IMR-90 (cell line): ENCODE results near the gene EIF4E1B. TPM values are rescaled to one million over a fixed set of nuclear protein-coding genes. Genes with fewer than 3 reads are reported as not detected.

Experiments used
- ATAC-seq: fragments of 200-7000 bp; cut with Tn5 transposase; 2 replicates; pipeline ENCODE4 v1.9.1; 2020; ENCODE audit warnings: low read depth, mild to moderate bottlenecking, moderate library complexity
- BruUV-seq: library from RNA; stranded (reverse); fragments of 400-500 nt; replicated peaks from 2 replicates; lab custom pipeline; 2021; lab: Mats Ljungman, UMichigan
- CTCF ChIA-PET: fragments of 300-600 bp; formaldehyde crosslinking; extraction: SDS; loops from one replicate; lab custom pipeline; 2021; ENCODE audit warnings: antibody characterized with exemption; lab: Yijun Ruan, JAX
- POLR2A ChIA-PET: fragments of 300-600 bp; sonication (Branson Sonifier 250); formaldehyde crosslinking; loops from one replicate; lab custom pipeline; 2022; ENCODE audit warnings: antibody characterized with exemption; ENCODE audit not compliant: unreplicated experiment; lab: Charles Lee
- DNase-seq: peaks from one replicate; pipeline ENCODE4 v3.0.0; 2013
- H2AFZ ChIP-seq: replicated peaks from 2 replicates; pipeline ENCODE3; 2013; ENCODE audit warnings: low read length, mild to moderate bottlenecking; ENCODE audit not compliant: poor library complexity
- H2AK5ac ChIP-seq: 2 replicates; pipeline ENCODE4 v1.6.1; 2013; ENCODE audit warnings: low read depth, low read length, inconsistent platforms
- H2AK9ac ChIP-seq: replicated peaks from 2 replicates; pipeline ENCODE3; 2013; ENCODE audit warnings: mild to moderate bottlenecking, low read depth, low read length, moderate library complexity; ENCODE audit not compliant: poor library complexity
- H2BK120ac ChIP-seq: 2 replicates; pipeline ENCODE4 v1.6.1; 2013; ENCODE audit warnings: low read depth, low read length, inconsistent platforms
- H2BK15ac ChIP-seq: 3 replicates; pipeline ENCODE4 v1.6.1; 2013; ENCODE audit warnings: low read depth, low read length, inconsistent platforms
- H2BK20ac ChIP-seq: 2 replicates; pipeline ENCODE4 v1.6.1; 2013; ENCODE audit warnings: low read depth, mild to moderate bottlenecking, inconsistent platforms, low read length, moderate library complexity
- H2BK5ac ChIP-seq: 2 replicates; pipeline ENCODE4 v1.6.1; 2013; ENCODE audit warnings: mild to moderate bottlenecking, low read depth, low read length, inconsistent platforms; ENCODE audit not compliant: poor library complexity, severe bottlenecking
- H3K14ac ChIP-seq: replicated peaks from 2 replicates; pipeline ENCODE4 v1.6.1; 2013; ENCODE audit warnings: low read depth, low read length, inconsistent platforms
- H3K18ac ChIP-seq: 2 replicates; pipeline ENCODE4 v1.6.1; 2013; ENCODE audit warnings: low read depth, low read length, control low read depth
- H3K23ac ChIP-seq: 2 replicates; pipeline ENCODE4 v1.6.1; 2013; ENCODE audit warnings: low read depth, low read length, inconsistent platforms
- H3K27ac ChIP-seq: 2 replicates; pipeline ENCODE4 v1.5.1; 2013; ENCODE audit warnings: mild to moderate bottlenecking, control low read depth, low read length; ENCODE audit not compliant: insufficient read depth
- H3K27me3 ChIP-seq: 2 replicates; pipeline ENCODE4 v1.6.1; 2013; ENCODE audit warnings: low read length; ENCODE audit not compliant: control insufficient read depth, insufficient read depth
- H3K36me3 ChIP-seq: 2 replicates; pipeline ENCODE4 v1.6.1; 2013; ENCODE audit warnings: low read length, mixed read lengths; ENCODE audit not compliant: control insufficient read depth, insufficient read depth
- H3K4ac ChIP-seq: 2 replicates; pipeline ENCODE4 v1.6.1; 2013; ENCODE audit warnings: low read depth, low read length, inconsistent platforms
- H3K4me1 ChIP-seq: 2 replicates; pipeline ENCODE4 v1.6.1; 2013; ENCODE audit warnings: low read length, mixed read lengths; ENCODE audit not compliant: control insufficient read depth, insufficient read depth
- H3K4me2 ChIP-seq: 2 replicates; pipeline ENCODE4 v1.6.1; 2013; ENCODE audit warnings: low read depth, mild to moderate bottlenecking, control low read depth, low read length, moderate library complexity
- H3K4me3 ChIP-seq: 2 replicates; pipeline ENCODE4 v1.5.1; 2013; ENCODE audit warnings: low read depth, mild to moderate bottlenecking, control low read depth, low read length, moderate library complexity; ENCODE audit not compliant: insufficient read depth
- H3K56ac ChIP-seq: 2 replicates; pipeline ENCODE4 v1.6.1; 2013; ENCODE audit warnings: low read length, inconsistent platforms; ENCODE audit not compliant: insufficient read depth; ENCODE audit errors: extremely low read depth
- H3K79me1 ChIP-seq, 2 experiments: 2 replicates each; pipeline ENCODE4 v1.6.1; 2013; ENCODE audit warnings: low read length in 2 of 2, inconsistent platforms in 1 of 2, low read depth in 1 of 2
- H3K9ac ChIP-seq: 2 replicates; pipeline ENCODE4 v1.6.1; 2013; ENCODE audit warnings: low read depth, low read length, control low read depth
- H3K9me1 ChIP-seq: 2 replicates; pipeline ENCODE4 v1.6.1; 2013; ENCODE audit warnings: low read length, inconsistent platforms; ENCODE audit not compliant: insufficient read depth
- H3K9me3 ChIP-seq: 2 replicates; pipeline ENCODE4 v1.6.1; 2013; ENCODE audit warnings: low read length; ENCODE audit not compliant: control insufficient read depth, insufficient read depth
- H4K20me1 ChIP-seq: 2 replicates; pipeline ENCODE4 v1.6.1; 2013; ENCODE audit warnings: low read length, inconsistent platforms; ENCODE audit not compliant: insufficient read depth
- H4K5ac ChIP-seq: 2 replicates; pipeline ENCODE4 v1.6.1; 2013; ENCODE audit warnings: mild to moderate bottlenecking, low read depth, low read length, control low read depth
- H4K8ac ChIP-seq, 2 experiments: 2 replicates each; pipeline ENCODE4 v1.6.1; 2013; ENCODE audit warnings: low read depth in 2 of 2, low read length in 2 of 2, control low read depth in 1 of 2, inconsistent platforms in 1 of 2
- H4K91ac ChIP-seq: 2 replicates; pipeline ENCODE4 v1.6.1; 2013; ENCODE audit warnings: low read depth, low read length, inconsistent platforms; ENCODE audit not compliant: insufficient read depth
- BHLHE40 ChIP-seq: fragments of 150-350 bp; IDR thresholded peaks from 2 replicates; pipeline ENCODE4 v1.6.1; 2016; ENCODE audit warnings: mild to moderate bottlenecking, low read depth, low read length
- CEBPB ChIP-seq: IDR thresholded peaks from 2 replicates; pipeline ENCODE4 v1.6.1; 2012; ENCODE audit warnings: low read depth, low read length, improper control_type of control experiment
- CHD1 ChIP-seq: IDR thresholded peaks from 2 replicates; pipeline ENCODE4 v1.6.1; 2012; ENCODE audit warnings: low read depth, low read length, improper control_type of control experiment
- WGBS, 2 experiments: methylation state at CpG; one replicate each; pipeline versions ENCODE4 v1.1.5 to v1.1.7; 2013; ENCODE audit warnings: missing lambda C conversion rate in 2 of 2; ENCODE audit not compliant: insufficient read length in 1 of 2; ENCODE audit errors: extremely low coverage in 2 of 2; 5-methylcytosine and 5-hydroxymethylcytosine counted together
- dilution Hi-C: fragments of 300-500 bp; cut with HindIII; formaldehyde crosslinking; loops from one replicate; pipeline ENCODE4 v1.14.3; 2018; ENCODE audit warnings: low sequenced_read_pairs; ENCODE audit not compliant: unreplicated experiment
- in situ Hi-C: fragments of 300-500 bp; cut with MboI; formaldehyde crosslinking; loops from 3 replicates; pipeline ENCODE4 v1.14.3; 2019; ENCODE audit warnings: low sequenced_read_pairs, inconsistent platforms, mixed read lengths
- intact Hi-C: fragments of 100-400 bp; cut with micrococcal nuclease; formaldehyde crosslinking; loops from 2 replicates; pipeline ENCODE4 v1.10.0; 2022
- polyA plus RNA-seq, 3 experiments: library from polyadenylated mRNA; depleted of rRNA; stranded (reverse); fragments of >200 nt; gene quantifications; 2 replicates each; pipeline ENCODE4 v1.2.3, GENCODE V29; 2012; ENCODE audit warnings: low replicate concordance in 1 of 3
- total RNA-seq: library from RNA; depleted of rRNA; stranded (reverse); fragments of >200 nt; gene quantifications from 2 replicates; pipeline ENCODE4 v1.2.3, GENCODE V29; 2012
- TF ChIP-seq, protein P1 (sequence below): fragments of 150-350 bp; IDR thresholded peaks from 2 replicates; pipeline ENCODE4 v1.6.1; 2016; ENCODE audit warnings: low read depth, mild to moderate bottlenecking, low read length, moderate library complexity, borderline replicate concordance

Gene EIF4E1B
- total and polyA plus RNA-seq, 2 of the 4 experiments (the other 2 are of a cell fraction): not detected

DNA sequence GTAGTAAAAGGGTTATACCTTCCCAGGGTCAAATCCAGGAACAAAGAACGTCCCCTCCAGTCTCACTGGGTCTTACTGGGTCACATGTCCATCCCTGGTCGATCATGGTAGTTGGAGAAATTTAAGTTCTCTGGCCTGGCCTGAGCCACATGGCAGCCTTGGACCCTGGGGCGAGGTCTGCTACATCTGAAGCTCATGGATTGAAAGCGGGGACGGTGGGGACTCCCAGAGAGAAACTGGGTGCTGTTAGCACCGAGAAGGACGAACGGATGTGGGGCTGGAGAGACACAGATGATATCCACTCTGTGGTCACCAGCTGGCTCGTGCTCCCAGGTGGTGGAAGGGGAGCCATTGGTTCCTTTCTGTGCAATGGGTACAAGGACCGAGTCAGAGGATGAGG lies 63.7 kb downstream of the EIF4E1B start:
- WGBS, 2 experiments: 86% methylated on average over 5 of the region's 10 CpGs; no CpG with 5 or more reads in 1 of the 2 experiments
- no peak overlapping the region for H2BK15ac ChIP-seq
- H3K79me1 ChIP-seq: no peaks in the 10 kb centered on the region

More for the DNA sequence above, 63.7 kb downstream of the EIF4E1B start:
- Histone ChIP-seq H2BK5ac (no peak overlapping the region), H4K20me1 (no peaks in the 10 kb centered on the region), H3K4me1 (no peaks in the 10 kb centered on the region), H3K4ac (no peak overlapping the region), H3K9me3 (no peaks in the 10 kb centered on the region), H4K5ac (no peak overlapping the region), H3K9ac (no peak overlapping the region), H4K8ac (no peak overlapping the region), H3K36me3 (no peaks in the 10 kb centered on the region), H3K4me3 (no peak overlapping the region), H3K23ac (no peak overlapping the region), H4K91ac (no peak overlapping the region), H2BK120ac (no peak overlapping the region), H2AK5ac (no peak overlapping the region), H3K27ac (no peak overlapping the region), H3K27me3 (peaks cover 86% of the 10 kb centered on the region), H2AFZ (no peak overlapping the region), H3K18ac (no peak overlapping the region), H3K14ac (no peak overlapping the region), H2BK20ac (no peak overlapping the region), H3K56ac (no peak overlapping the region), H3K9me1 (no peaks in the 10 kb centered on the region), H3K4me2 (no peak overlapping the region), H2AK9ac (no peak overlapping the region)
- in situ Hi-C loops: no loop called here
- ChIA-PET POLR2A (no interaction called here), CTCF (no interaction called here)
- no peak for DNase-seq
- BruUV-seq: no TSS peak
- dilution Hi-C loops: no loop called here
- no peak for TF ChIP-seq BHLHE40
- TF ChIP-seq, protein P1, sequence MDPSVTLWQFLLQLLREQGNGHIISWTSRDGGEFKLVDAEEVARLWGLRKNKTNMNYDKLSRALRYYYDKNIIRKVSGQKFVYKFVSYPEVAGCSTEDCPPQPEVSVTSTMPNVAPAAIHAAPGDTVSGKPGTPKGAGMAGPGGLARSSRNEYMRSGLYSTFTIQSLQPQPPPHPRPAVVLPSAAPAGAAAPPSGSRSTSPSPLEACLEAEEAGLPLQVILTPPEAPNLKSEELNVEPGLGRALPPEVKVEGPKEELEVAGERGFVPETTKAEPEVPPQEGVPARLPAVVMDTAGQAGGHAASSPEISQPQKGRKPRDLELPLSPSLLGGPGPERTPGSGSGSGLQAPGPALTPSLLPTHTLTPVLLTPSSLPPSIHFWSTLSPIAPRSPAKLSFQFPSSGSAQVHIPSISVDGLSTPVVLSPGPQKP: no peak
- no peak for TF ChIP-seq CHD1
- no peak for TF ChIP-seq CEBPB
- intact Hi-C loops: no loop called here
- no peak for ATAC-seq
